Raji (cell line): Measurements from ENCODE around the gene BICDL2.

Experiments used
- POLR2A ChIP-seq: IDR thresholded peaks from 2 replicates; pipeline ENCODE4 v1.6.1; 2011; ENCODE audit warnings: low read depth, low read length, control low read depth; ENCODE audit not compliant: insufficient read depth

The BICDL2 gene

GRCh38 chr16:3049921-3050481 lies 13.3 kb upstream of the BICDL2 start:
- TF ChIP-seq POLR2A = 0 out of 2 replicates have a peak, but pooled peaks have one; percentile 27

GRCh38 chr16:3047387-3047720 lies 10.6 kb upstream of the BICDL2 start:
- no peak for TF ChIP-seq POLR2A

GRCh38 chr16:3046641-3047386 lies 10.1 kb upstream of the BICDL2 start:
- no peak for TF ChIP-seq POLR2A

- TF ChIP-seq POLR2A = no peak
Observed at GRCh38 chr16:3045758-3046640, 9.3 kb upstream of the BICDL2 start, which contains the start of gene MMP25. Gene MMP25, plus strand, starts transcription at chr16:3046561. Its CDS starts 357 bp downstream, at chr16:3046918.

GRCh38 chr16:3044708-3045107 lies 8.0 kb upstream of the BICDL2 start:
- no peak for TF ChIP-seq POLR2A

GRCh38 chr16:3042376-3042775 lies 5.6 kb upstream of the BICDL2 start:
- TF ChIP-seq POLR2A = no peak

GRCh38 chr16:3038896-3039295 lies 2.2 kb upstream of the BICDL2 start:
- TF ChIP-seq POLR2A = no peak

- TF ChIP-seq POLR2A = no peak
Observed at GRCh38 chr16:3038256-3038655, 1.5 kb upstream of the BICDL2 start.

- TF ChIP-seq POLR2A = no peak
Observed at GRCh38 chr16:3035972-3036725, 595 bp downstream of the BICDL2 start.

GRCh38 chr16:3035289-3035971 lies 1.3 kb downstream of the BICDL2 start:
- TF ChIP-seq POLR2A = no peak

GRCh38 chr16:3032624-3033023 lies 4.1 kb downstream of the BICDL2 start:
- no peak for TF ChIP-seq POLR2A

GRCh38 chr16:3030222-3031212 lies 6.2 kb downstream of the BICDL2 start:
- no peak for TF ChIP-seq POLR2A

GRCh38 chr16:3029491-3030221 lies 7.1 kb downstream of the BICDL2 start:
- no peak for TF ChIP-seq POLR2A

- 0 out of 2 replicates have a peak, but pooled peaks have one; percentile 18 for TF ChIP-seq POLR2A
Observed at GRCh38 chr16:3028716-3029319, 7.9 kb downstream of the BICDL2 start.
